Bronchial epithelial cell (primary cell): ENCODE results near the gene SOX10. TPM values are rescaled to one million over a fixed set of nuclear protein-coding genes. Genes with fewer than 3 reads are reported as not detected.

Experiments used
- DNase-seq: peaks from one replicate; pipeline ENCODE4 v3.0.0-alpha.2; 2010; ENCODE audit warnings: low read depth
- FAIRE-seq: peaks from 2 replicates; lab custom pipeline; 2011; peaks lifted over from hg19 to GRCh38; lab: Jason Lieb, UNC
- H3K27me3 ChIP-seq: 2 replicates; pipeline ENCODE4 v1.5.1; 2011; ENCODE audit warnings: low read length; ENCODE audit not compliant: control insufficient read depth, insufficient read depth
- H3K36me3 ChIP-seq: 2 replicates; pipeline ENCODE4 v1.5.1; 2011; ENCODE audit warnings: low read length; ENCODE audit not compliant: control insufficient read depth, insufficient read depth
- H3K4me3 ChIP-seq: 2 replicates; pipeline ENCODE4 v1.5.1; 2011; ENCODE audit warnings: mild to moderate bottlenecking, low read depth, low read length, control low read depth
- total RNA-seq: library from RNA; depleted of rRNA; stranded (reverse); fragments of >200 nt; gene quantifications from 2 replicates; pipeline ENCODE4 v1.2.1, GENCODE V29; 2014
- TF ChIP-seq, protein P1 (sequence below): IDR thresholded peaks from 2 replicates; pipeline ENCODE4 v1.5.1; 2011; ENCODE audit warnings: mild to moderate bottlenecking, moderate library complexity, low read length, control low read depth, inconsistent platforms; ENCODE audit not compliant: insufficient read depth, severe bottlenecking

SOX10 gene
- total RNA-seq, 1 donor from 2014 or later = not detected

DNA sequence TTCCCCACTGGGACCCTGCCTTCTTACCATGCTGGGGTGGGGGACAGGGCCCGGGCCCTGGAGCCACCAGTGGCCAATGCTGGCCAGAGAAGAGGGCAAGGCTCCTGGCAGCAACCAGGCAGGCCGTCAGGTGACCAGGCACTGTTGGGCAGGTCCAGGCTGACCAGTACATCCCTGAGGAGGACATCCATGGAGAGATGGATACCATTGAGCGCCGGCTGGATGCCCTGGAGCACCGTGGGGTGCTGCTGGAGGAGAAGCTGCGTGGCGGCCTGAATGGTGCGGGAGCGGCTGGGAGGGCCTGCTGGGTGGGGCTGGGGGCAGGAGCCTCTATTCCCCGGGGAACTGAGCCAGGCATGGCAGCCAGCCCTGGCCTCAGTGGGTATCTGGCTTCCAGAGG, 52.0 kb downstream of the SOX10 start:
- no peak for FAIRE-seq
- TF ChIP-seq, protein P1, sequence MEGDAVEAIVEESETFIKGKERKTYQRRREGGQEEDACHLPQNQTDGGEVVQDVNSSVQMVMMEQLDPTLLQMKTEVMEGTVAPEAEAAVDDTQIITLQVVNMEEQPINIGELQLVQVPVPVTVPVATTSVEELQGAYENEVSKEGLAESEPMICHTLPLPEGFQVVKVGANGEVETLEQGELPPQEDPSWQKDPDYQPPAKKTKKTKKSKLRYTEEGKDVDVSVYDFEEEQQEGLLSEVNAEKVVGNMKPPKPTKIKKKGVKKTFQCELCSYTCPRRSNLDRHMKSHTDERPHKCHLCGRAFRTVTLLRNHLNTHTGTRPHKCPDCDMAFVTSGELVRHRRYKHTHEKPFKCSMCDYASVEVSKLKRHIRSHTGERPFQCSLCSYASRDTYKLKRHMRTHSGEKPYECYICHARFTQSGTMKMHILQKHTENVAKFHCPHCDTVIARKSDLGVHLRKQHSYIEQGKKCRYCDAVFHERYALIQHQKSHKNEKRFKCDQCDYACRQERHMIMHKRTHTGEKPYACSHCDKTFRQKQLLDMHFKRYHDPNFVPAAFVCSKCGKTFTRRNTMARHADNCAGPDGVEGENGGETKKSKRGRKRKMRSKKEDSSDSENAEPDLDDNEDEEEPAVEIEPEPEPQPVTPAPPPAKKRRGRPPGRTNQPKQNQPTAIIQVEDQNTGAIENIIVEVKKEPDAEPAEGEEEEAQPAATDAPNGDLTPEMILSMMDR = no peak
- Histone ChIP-seq H3K27me3 (no peaks in the 10 kb centered on the region), H3K4me3 (no peak overlapping the region), H3K36me3 (peaks cover 59% of the 10 kb centered on the region)
- no peak for DNase-seq

DNA sequence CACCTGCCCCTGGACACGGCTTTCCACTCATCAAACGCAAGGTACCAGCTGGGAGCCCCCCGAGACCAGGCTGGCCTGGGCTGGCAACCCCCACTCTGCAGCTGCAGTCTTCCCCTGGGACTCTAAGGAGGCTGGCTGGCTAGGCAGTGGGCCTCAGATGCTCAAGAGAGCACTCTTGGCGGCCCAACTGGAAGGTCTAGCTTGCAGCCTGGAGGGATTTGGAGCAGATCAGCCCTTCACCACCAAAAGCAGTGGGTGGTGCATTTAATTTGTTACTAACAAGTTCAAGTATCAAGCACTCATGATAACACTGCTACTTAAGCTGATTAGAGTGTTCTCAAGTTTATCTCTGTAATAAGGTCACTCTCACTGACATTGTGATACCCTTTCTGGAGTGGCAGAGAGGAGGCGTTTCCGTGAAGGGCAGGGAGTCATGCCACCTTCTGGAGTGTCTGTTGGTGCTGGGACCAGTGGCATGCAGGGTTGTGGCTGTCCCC, 52.4 kb downstream of the SOX10 start:
- Histone ChIP-seq H3K36me3 (peaks cover 60% of the 10 kb centered on the region), H3K27me3 (no peaks in the 10 kb centered on the region), H3K4me3 (no peak overlapping the region)
- no peak for DNase-seq
- TF ChIP-seq, protein P1 = no peak
- no peak for FAIRE-seq

DNA sequence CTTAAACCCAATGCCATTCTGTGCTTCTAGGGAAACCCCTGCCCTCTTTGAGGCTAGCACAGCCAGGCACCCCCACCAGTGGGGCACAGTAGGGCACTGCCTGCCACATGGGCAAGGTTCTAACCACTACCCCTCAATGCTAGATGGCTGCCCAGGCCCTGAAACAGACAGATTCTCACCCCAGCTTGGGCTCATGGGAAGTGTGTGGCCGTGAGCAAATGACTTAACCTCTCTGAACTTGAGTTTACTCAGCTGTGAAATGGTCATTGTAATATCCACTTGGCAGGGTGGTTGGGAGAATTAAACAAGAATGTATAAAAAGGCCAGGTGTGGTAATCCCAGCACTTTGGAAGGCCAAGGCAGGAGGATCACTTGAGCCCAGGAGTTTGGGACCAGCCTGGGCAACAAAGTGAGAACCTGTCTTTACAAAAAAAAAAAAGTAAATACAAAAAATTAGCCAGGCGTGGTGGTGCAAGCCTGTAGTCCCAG, 53.4 kb downstream of the SOX10 start:
- FAIRE-seq = no peak

DNA sequence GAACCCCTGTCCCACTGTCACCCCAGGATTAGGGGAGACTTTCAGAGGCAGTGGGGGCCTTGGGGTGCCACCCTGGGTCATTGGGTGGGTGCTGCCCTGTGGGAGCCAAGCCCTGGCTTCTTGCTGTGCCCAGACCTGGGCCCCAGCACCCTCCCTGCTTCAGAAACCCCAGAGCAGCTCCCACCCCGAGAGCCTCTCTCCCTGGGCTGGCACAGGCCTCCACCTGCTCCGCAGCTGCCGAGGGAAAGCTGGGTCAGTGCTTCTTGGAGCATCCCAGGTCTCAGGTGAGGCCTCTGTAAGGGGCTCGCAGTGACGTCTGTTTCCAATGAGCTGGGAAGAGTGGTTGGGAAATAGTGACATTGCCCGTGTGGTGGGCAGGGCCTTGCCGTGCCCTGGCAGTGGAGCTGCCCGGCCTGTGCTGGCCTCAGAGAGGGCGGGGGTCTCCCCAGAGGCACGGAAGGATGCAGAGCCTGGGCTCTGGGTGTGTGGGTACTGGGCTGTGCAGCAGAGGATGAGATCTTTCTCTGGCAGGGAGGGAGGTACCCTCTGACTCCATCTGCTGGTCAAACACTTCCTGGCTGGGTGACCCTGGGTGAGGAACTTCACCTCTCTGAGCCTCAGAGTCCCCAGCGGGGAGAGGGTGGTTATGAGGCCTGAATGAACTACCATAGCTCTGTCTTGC, 53.9 kb downstream of the SOX10 start:
- H3K27me3 ChIP-seq = no peaks in the 10 kb centered on the region
- peaks cover 65% of the 10 kb centered on the region for H3K36me3 ChIP-seq
- TF ChIP-seq, protein P1 = peak; percentile 51
- H3K4me3 ChIP-seq = no peak overlapping the region
- no peak for FAIRE-seq
- DNase-seq = no peak

More for the DNA sequence above, 53.4 kb downstream of the SOX10 start:
- TF ChIP-seq, protein P1 = no peak
- no peak for DNase-seq
- no peaks in the 10 kb centered on the region for H3K27me3 ChIP-seq
- no peak overlapping the region for H3K4me3 ChIP-seq
- H3K36me3 ChIP-seq = peaks cover 63% of the 10 kb centered on the region

DNA sequence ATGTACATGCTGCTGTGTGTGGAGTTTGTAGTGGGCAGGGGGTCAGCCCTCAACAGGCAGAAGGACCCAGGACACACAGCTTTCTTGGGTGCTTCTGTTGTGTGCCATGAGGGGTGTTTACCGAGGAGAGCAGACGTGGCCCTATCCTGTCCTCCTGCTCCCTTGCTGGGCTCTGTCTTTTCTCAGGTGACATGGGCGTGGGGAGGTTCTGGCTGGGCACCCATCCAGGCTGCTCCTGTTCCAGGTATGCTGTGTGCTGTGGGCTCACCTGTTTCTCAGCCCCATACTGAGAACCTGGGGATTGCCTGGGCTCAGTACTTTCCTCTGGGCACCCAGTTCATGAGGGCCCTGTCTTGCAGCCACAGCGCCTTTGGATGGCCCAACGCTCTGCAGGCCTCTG, 55.0 kb downstream of the SOX10 start:
- Histone ChIP-seq H3K4me3 (no peak overlapping the region), H3K36me3 (peaks cover 73% of the 10 kb centered on the region), H3K27me3 (no peaks in the 10 kb centered on the region)
- TF ChIP-seq, protein P1 = no peak
- no peak for FAIRE-seq
- no peak for DNase-seq
